GM12874 (cell line): Measurements from ENCODE around the gene REPIN1.

Experiments
- CTCF ChIP-seq: IDR thresholded peaks from 2 replicates; pipeline ENCODE4 v1.5.1; 2011; ENCODE audit warnings: low read depth, mild to moderate bottlenecking, control low read depth, low read length, moderate library complexity; ENCODE audit not compliant: insufficient read depth

The REPIN1 gene

GRCh38 chr7:150361807-150362621 lies 6.6 kb upstream of the REPIN1 start:
- no peak for TF ChIP-seq CTCF

- TF ChIP-seq CTCF, result no peak
Observed at GRCh38 chr7:150363370-150363769, 5.3 kb upstream of the REPIN1 start.

- TF ChIP-seq CTCF, result no peak
Observed at GRCh38 chr7:150363872-150364271, 4.8 kb upstream of the REPIN1 start.

GRCh38 chr7:150365194-150365593 lies 3.4 kb upstream of the REPIN1 start:
- TF ChIP-seq CTCF, result no peak

GRCh38 chr7:150365673-150366398 lies 2.8 kb upstream of the REPIN1 start:
- TF ChIP-seq CTCF, result no peak

- TF ChIP-seq CTCF, result no peak
Observed at GRCh38 chr7:150367677-150368095, 936 bp upstream of the REPIN1 start.

- TF ChIP-seq CTCF, result no peak
Observed at GRCh38 chr7:150368884-150369747, 494 bp downstream of the REPIN1 start.
